GM12892 (cell line): ENCODE measurements around the gene EML1.

Source experiments
- POLR2A ChIP-seq: IDR thresholded peaks from 2 replicates; pipeline ENCODE4 v1.6.1; 2011; ENCODE audit warnings: low read depth, low read length, control low read depth
- POLR2AphosphoS5 ChIP-seq: IDR thresholded peaks from 2 replicates; pipeline ENCODE4 v1.6.1; 2011; ENCODE audit warnings: low read depth, low read length, control low read depth
- TAF1 ChIP-seq: IDR thresholded peaks from 2 replicates; pipeline ENCODE4 v1.6.1; 2011; ENCODE audit warnings: low read depth, mild to moderate bottlenecking, control low read depth, low read length, borderline replicate concordance

GRCh38 chr14:99809859-99810558 is 16.8 kb downstream of the EML1 start:
- no peak for TF ChIP-seq TAF1
- TF ChIP-seq POLR2AphosphoS5: no peak
- no peak for TF ChIP-seq POLR2A
